Stimulated activated naive CD8-positive, alpha-beta T cell treated with anti-CD3 and anti-CD28 coated beads, Interleukin-15, amount 100 ng/mL, for 72 hours (primary cell): Measurements from ENCODE around the gene ACTA1.
A peak's percentile ranks its signal among the peaks of the same experiment; 100 is the strongest.

Experiments
- ATAC-seq: fragments of 150-1000 bp; cut with Tn5 transposase; 2 replicates; pipeline ENCODE4 v1.10.0; 2021; ENCODE audit warnings: mild to moderate bottlenecking, moderate library complexity
- DNase-seq, 2 donors: peaks; one replicate each; pipeline ENCODE4 v3.0.0; 2021 to 2022
- H3K27ac Mint-ChIP-seq, 2 donors: one replicate each; pipeline ENCODE4 v1.8.0; 2022; ENCODE audit warnings: mild to moderate bottlenecking in 2 of 2, mixed read lengths in 2 of 2, moderate library complexity in 2 of 2
- H3K27me3 Mint-ChIP-seq: one replicate; pipeline ENCODE4 v1.8.0; 2022; ENCODE audit warnings: mixed read lengths
- H3K4me1 Mint-ChIP-seq: one replicate; pipeline ENCODE4 v1.8.0; 2022; ENCODE audit warnings: mild to moderate bottlenecking, mixed read lengths
- H3K4me3 Mint-ChIP-seq, 2 donors: one replicate each; pipeline ENCODE4 v1.8.0; 2022; ENCODE audit warnings: mild to moderate bottlenecking in 2 of 2, mixed read lengths in 2 of 2, moderate library complexity in 1 of 2
- H3K9me3 Mint-ChIP-seq, 2 donors: one replicate each; pipeline ENCODE4 v1.8.0; 2022; ENCODE audit warnings: mixed read lengths in 2 of 2

Gene ACTA1

GRCh38 chr1:229452956-229453801 lies 19.3 kb upstream of the ACTA1 start:
- Mint-ChIP-seq H3K4me1 (peaks cover 17% of the 10 kb centered on the region), H3K4me3 (no peak overlapping the region), H3K27me3 (no peaks in the 10 kb centered on the region), H3K27ac (no peak overlapping the region), H3K9me3 (no peaks in the 10 kb centered on the region)
- no peak for ATAC-seq
- no peak for DNase-seq

GRCh38 chr1:229448845-229449244 lies 15.0 kb upstream of the ACTA1 start:
- H3K4me3 Mint-ChIP-seq: no peak overlapping the region
- no peak for DNase-seq
- ATAC-seq: peak; percentile 71
- H3K27me3 Mint-ChIP-seq: no peaks in the 10 kb centered on the region
- no peaks in the 10 kb centered on the region for H3K9me3 Mint-ChIP-seq
- H3K27ac Mint-ChIP-seq: peak overlapping the region in 1 of 2 donors; percentile 54
- peaks cover 9% of the 10 kb centered on the region for H3K4me1 Mint-ChIP-seq

GRCh38 chr1:229448354-229448753 lies 14.5 kb upstream of the ACTA1 start:
- Mint-ChIP-seq H3K27me3 (no peaks in the 10 kb centered on the region), H3K4me1 (peaks cover 9% of the 10 kb centered on the region), H3K4me3 (no peak overlapping the region), H3K27ac (peak overlapping the region in 1 of 2 donors; percentile 54), H3K9me3 (no peaks in the 10 kb centered on the region)
- DNase-seq (no peak), ATAC-seq (no peak)

GRCh38 chr1:229447809-229448252 lies 13.9 kb upstream of the ACTA1 start:
- H3K4me3 Mint-ChIP-seq: no peak overlapping the region
- peaks cover 9% of the 10 kb centered on the region for H3K4me1 Mint-ChIP-seq
- H3K9me3 Mint-ChIP-seq: no peaks in the 10 kb centered on the region
- DNase-seq: no peak
- H3K27ac Mint-ChIP-seq: no peak overlapping the region
- no peak for ATAC-seq
- no peaks in the 10 kb centered on the region for H3K27me3 Mint-ChIP-seq

GRCh38 chr1:229445828-229446227 lies 11.9 kb upstream of the ACTA1 start:
- Mint-ChIP-seq H3K9me3 (no peaks in the 10 kb centered on the region), H3K4me3 (no peak overlapping the region), H3K4me1 (peaks cover 24% of the 10 kb centered on the region), H3K27ac (no peak overlapping the region), H3K27me3 (no peaks in the 10 kb centered on the region)
- no peak for ATAC-seq
- DNase-seq: no peak

- ATAC-seq (peak; percentile 97), DNase-seq (peak; percentile 30 to 50)
- Mint-ChIP-seq H3K4me3 (peak overlapping the region; percentile 62 to 67), H3K27me3 (peaks cover 19% of the 10 kb centered on the region), H3K27ac (peak overlapping the region; percentile 84 to 94), H3K9me3 (no peaks in the 10 kb centered on the region), H3K4me1 (peaks cover 45% of the 10 kb centered on the region)
These were observed 7.1 kb upstream of the ACTA1 start for GRCh38 chr1:229440851-229441537.

- no peaks in the 10 kb centered on the region for H3K9me3 Mint-ChIP-seq
- H3K4me1 Mint-ChIP-seq: peaks cover 53% of the 10 kb centered on the region
- H3K4me3 Mint-ChIP-seq: no peak overlapping the region
- no peak for DNase-seq
- no peak overlapping the region for H3K27ac Mint-ChIP-seq
- peaks cover 48% of the 10 kb centered on the region for H3K27me3 Mint-ChIP-seq
- ATAC-seq: no peak
These were observed 4.1 kb upstream of the ACTA1 start for GRCh38 chr1:229438021-229438420.

GRCh38 chr1:229437443-229437842 lies 3.5 kb upstream of the ACTA1 start:
- no peak for DNase-seq
- H3K27me3 Mint-ChIP-seq: peaks cover 54% of the 10 kb centered on the region
- ATAC-seq: no peak
- no peak overlapping the region for H3K27ac Mint-ChIP-seq
- H3K9me3 Mint-ChIP-seq: no peaks in the 10 kb centered on the region
- H3K4me1 Mint-ChIP-seq: peaks cover 57% of the 10 kb centered on the region
- no peak overlapping the region for H3K4me3 Mint-ChIP-seq

- H3K27me3 Mint-ChIP-seq: peaks cover 67% of the 10 kb centered on the region
- H3K27ac Mint-ChIP-seq: no peak overlapping the region
- DNase-seq (no peak), ATAC-seq (no peak)
- H3K4me1 Mint-ChIP-seq: peaks cover 59% of the 10 kb centered on the region
- no peaks in the 10 kb centered on the region for H3K9me3 Mint-ChIP-seq
- H3K4me3 Mint-ChIP-seq: no peak overlapping the region
These were observed 2.3 kb upstream of the ACTA1 start for GRCh38 chr1:229436201-229436600.

- Mint-ChIP-seq H3K9me3 (no peaks in the 10 kb centered on the region), H3K27me3 (peaks cover 82% of the 10 kb centered on the region), H3K27ac (peak overlapping the region in 1 of 2 donors; percentile 30), H3K4me3 (no peak overlapping the region), H3K4me1 (peaks cover 50% of the 10 kb centered on the region)
- ATAC-seq (peak; percentile 26), DNase-seq (no peak)
These were observed 752 bp upstream of the ACTA1 start for GRCh38 chr1:229434641-229435051.

- H3K27ac Mint-ChIP-seq: no peak overlapping the region
- no peaks in the 10 kb centered on the region for H3K9me3 Mint-ChIP-seq
- H3K4me3 Mint-ChIP-seq: peak overlapping the region; percentile 2 to 35
- ATAC-seq (no peak), DNase-seq (no peak)
- H3K27me3 Mint-ChIP-seq: peaks cover 92% of the 10 kb centered on the region
- peaks cover 42% of the 10 kb centered on the region for H3K4me1 Mint-ChIP-seq
These were observed 410 bp downstream of the ACTA1 start for GRCh38 chr1:229433364-229434004.

GRCh38 chr1:229432905-229433304 lies 989 bp downstream of the ACTA1 start:
- Mint-ChIP-seq H3K9me3 (no peaks in the 10 kb centered on the region), H3K27me3 (peaks cover 98% of the 10 kb centered on the region), H3K4me3 (peak overlapping the region; percentile 2 to 35), H3K27ac (no peak overlapping the region), H3K4me1 (peaks cover 36% of the 10 kb centered on the region)
- ATAC-seq (no peak), DNase-seq (no peak)

- Mint-ChIP-seq H3K4me3 (peak overlapping the region; percentile 76 to 82), H3K4me1 (peaks cover 31% of the 10 kb centered on the region), H3K27me3 (peaks cover 95% of the 10 kb centered on the region), H3K9me3 (no peaks in the 10 kb centered on the region), H3K27ac (no peak overlapping the region)
- ATAC-seq: no peak
- no peak for DNase-seq
These were observed 1.8 kb downstream of the ACTA1 start for GRCh38 chr1:229432116-229432461.

GRCh38 chr1:229431284-229432115 lies 2.4 kb downstream of the ACTA1 start:
- Mint-ChIP-seq H3K27me3 (peaks cover 95% of the 10 kb centered on the region), H3K4me3 (peak overlapping the region; percentile 76 to 82), H3K9me3 (no peaks in the 10 kb centered on the region), H3K27ac (peak overlapping the region in 1 of 2 donors; percentile 38), H3K4me1 (peaks cover 31% of the 10 kb centered on the region)
- ATAC-seq: no peak
- no peak for DNase-seq

- Mint-ChIP-seq H3K9me3 (no peaks in the 10 kb centered on the region), H3K27ac (peak overlapping the region in 1 of 2 donors; percentile 10), H3K4me3 (peak overlapping the region; percentile 76 to 82), H3K4me1 (peaks cover 31% of the 10 kb centered on the region), H3K27me3 (peaks cover 95% of the 10 kb centered on the region)
- DNase-seq: peak in 1 of 2 donors; percentile 50
- ATAC-seq: peak; percentile 69
These were observed 3.1 kb downstream of the ACTA1 start for GRCh38 chr1:229430761-229431283.
